Measurements from ENCODE around the gene ABAT.

Gene ABAT

DNA sequence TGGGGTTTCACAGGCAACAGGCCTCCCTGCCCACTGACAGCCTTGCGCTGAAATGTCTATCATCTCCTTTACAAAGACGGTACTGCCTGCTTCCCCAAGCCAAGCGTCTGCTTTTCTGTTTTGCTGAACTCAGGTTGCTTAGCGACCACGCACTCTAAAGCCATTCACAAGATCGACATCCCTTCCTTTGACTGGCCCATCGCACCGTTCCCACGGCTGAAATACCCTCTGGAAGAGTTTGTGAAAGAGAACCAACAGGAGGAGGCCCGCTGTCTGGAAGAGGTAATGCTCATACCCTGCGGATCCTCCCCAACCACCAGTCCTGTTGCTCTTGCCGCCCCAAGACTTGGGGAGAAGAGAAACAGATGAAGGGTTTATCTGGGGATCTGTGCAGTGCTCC lies 94.3 kb downstream of the ABAT start:
- Histone ChIP-seq H3K9me2 (replicated peaks; ENCODE audit: insufficient read depth, low read length) (no peaks in the 10 kb centered on the region), H3K4me1 (ENCODE audit: low read length) (no peaks in the 10 kb centered on the region), H3K27ac (ENCODE audit: low read length) (no peak overlapping the region), H3F3A (ENCODE audit: insufficient read depth, low read length) (no peaks in the 10 kb centered on the region), H3K27me3 (replicated peaks; ENCODE audit: insufficient read depth, low read length) (no peaks in the 10 kb centered on the region), H4K20me1 (ENCODE audit: insufficient read depth, low read length) (no peaks in the 10 kb centered on the region), H3K79me2 (ENCODE audit: low read length) (no peaks in the 10 kb centered on the region), H3K9ac (ENCODE audit: low read length) (no peak overlapping the region), H3K4me3 (ENCODE audit: low read length) (no peak overlapping the region), H3K9me3 (replicated peaks; ENCODE audit: insufficient read depth, low read length) (no peaks in the 10 kb centered on the region), H3K4me2 (ENCODE audit: low read depth, low read length) (no peak overlapping the region), H2AFZ (ENCODE audit: low read length) (no peak overlapping the region), H3K36me3 (replicated peaks; ENCODE audit: insufficient read depth, low read length) (no peaks in the 10 kb centered on the region)
- DNase-seq, result no peak
- TF ChIP-seq, protein P1, sequence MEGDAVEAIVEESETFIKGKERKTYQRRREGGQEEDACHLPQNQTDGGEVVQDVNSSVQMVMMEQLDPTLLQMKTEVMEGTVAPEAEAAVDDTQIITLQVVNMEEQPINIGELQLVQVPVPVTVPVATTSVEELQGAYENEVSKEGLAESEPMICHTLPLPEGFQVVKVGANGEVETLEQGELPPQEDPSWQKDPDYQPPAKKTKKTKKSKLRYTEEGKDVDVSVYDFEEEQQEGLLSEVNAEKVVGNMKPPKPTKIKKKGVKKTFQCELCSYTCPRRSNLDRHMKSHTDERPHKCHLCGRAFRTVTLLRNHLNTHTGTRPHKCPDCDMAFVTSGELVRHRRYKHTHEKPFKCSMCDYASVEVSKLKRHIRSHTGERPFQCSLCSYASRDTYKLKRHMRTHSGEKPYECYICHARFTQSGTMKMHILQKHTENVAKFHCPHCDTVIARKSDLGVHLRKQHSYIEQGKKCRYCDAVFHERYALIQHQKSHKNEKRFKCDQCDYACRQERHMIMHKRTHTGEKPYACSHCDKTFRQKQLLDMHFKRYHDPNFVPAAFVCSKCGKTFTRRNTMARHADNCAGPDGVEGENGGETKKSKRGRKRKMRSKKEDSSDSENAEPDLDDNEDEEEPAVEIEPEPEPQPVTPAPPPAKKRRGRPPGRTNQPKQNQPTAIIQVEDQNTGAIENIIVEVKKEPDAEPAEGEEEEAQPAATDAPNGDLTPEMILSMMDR (IDR thresholded peaks at IDR 0.05; ENCODE audit: low read length), result no peak
- no peak for TF ChIP-seq EZH2phosphoT487 (IDR thresholded peaks at IDR 0.05; ENCODE audit: low read length)
- TF ChIP-seq EZH2 (optimal IDR thresholded peaks at IDR 0.05; ENCODE audit: low read depth, low read length), result no peak

DNA sequence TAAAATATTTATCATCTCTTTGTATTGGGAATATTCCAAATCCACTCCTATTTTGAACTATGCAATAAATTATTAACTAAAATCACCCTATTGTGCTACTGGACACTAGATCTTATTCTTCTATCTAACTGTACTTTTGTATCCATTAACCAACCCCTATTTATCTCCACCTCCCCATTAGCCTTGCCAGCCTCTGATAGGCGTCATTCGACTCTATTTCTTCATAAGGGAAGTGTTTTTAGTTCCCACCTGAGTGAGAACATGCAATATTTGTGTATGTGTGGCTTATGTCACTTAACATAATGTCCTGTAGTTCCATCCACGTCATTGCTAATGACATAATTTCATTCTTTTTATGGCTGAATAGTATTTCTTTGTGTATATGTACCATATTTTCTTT lies 99.1 kb downstream of the ABAT start:
- H3K9me2 ChIP-seq (replicated peaks; ENCODE audit: insufficient read depth, low read length), result no peaks in the 10 kb centered on the region

DNA sequence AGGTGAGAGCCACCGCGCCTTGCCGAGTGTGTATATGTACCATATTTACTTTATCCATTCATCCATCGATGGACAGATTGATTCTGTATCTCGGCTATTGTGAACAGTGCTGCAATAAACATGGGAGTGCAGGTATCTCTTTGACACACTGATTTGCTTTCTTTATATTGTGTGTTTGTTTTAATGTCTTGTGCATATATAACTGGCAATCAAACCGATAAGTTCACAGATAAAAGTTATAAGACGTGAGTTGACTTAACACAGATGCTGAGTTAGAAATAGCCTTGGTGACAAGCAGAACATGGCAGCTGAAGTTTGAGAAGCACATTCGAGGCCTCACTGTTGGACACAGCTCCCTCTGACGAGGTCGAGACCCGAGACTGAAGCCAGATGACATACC lies 99.8 kb downstream of the ABAT start:
- no peaks in the 10 kb centered on the region for H3K4me1 ChIP-seq (ENCODE audit: low read length)
- H3K79me2 ChIP-seq (ENCODE audit: low read length), result no peaks in the 10 kb centered on the region
- no peaks in the 10 kb centered on the region for H3K36me3 ChIP-seq (replicated peaks; ENCODE audit: insufficient read depth, low read length)
- H4K20me1 ChIP-seq (ENCODE audit: insufficient read depth, low read length), result no peaks in the 10 kb centered on the region
- TF ChIP-seq, protein P1 (IDR thresholded peaks at IDR 0.05; ENCODE audit: low read length), result no peak
- no peak for TF ChIP-seq EZH2phosphoT487 (IDR thresholded peaks at IDR 0.05; ENCODE audit: low read length)
- TF ChIP-seq EZH2 (optimal IDR thresholded peaks at IDR 0.05; ENCODE audit: low read depth, low read length), result no peak
- DNase-seq, result no peak
- no peak overlapping the region for H2AFZ ChIP-seq (ENCODE audit: low read length)
- H3K9me2 ChIP-seq (replicated peaks; ENCODE audit: insufficient read depth, low read length), result no peaks in the 10 kb centered on the region
- no peak overlapping the region for H3K4me2 ChIP-seq (ENCODE audit: low read depth, low read length)
- H3F3A ChIP-seq (ENCODE audit: insufficient read depth, low read length), result no peaks in the 10 kb centered on the region
- H3K27ac ChIP-seq (ENCODE audit: low read length), result no peak overlapping the region
- no peaks in the 10 kb centered on the region for H3K27me3 ChIP-seq (replicated peaks; ENCODE audit: insufficient read depth, low read length)
- H3K4me3 ChIP-seq (ENCODE audit: low read length), result no peak overlapping the region
- H3K9me3 ChIP-seq (replicated peaks; ENCODE audit: insufficient read depth, low read length), result no peaks in the 10 kb centered on the region
- no peak overlapping the region for H3K9ac ChIP-seq (ENCODE audit: low read length)

More for the DNA sequence above, 99.1 kb downstream of the ABAT start:
- Histone ChIP-seq H3K9me3 (replicated peaks; ENCODE audit: insufficient read depth, low read length) (no peaks in the 10 kb centered on the region), H3K27ac (ENCODE audit: low read length) (no peak overlapping the region), H3K9ac (ENCODE audit: low read length) (no peak overlapping the region), H3K79me2 (ENCODE audit: low read length) (no peaks in the 10 kb centered on the region), H3K4me2 (ENCODE audit: low read depth, low read length) (no peak overlapping the region), H3K4me1 (ENCODE audit: low read length) (no peaks in the 10 kb centered on the region), H3K4me3 (ENCODE audit: low read length) (no peak overlapping the region), H3K27me3 (replicated peaks; ENCODE audit: insufficient read depth, low read length) (no peaks in the 10 kb centered on the region), H2AFZ (ENCODE audit: low read length) (no peak overlapping the region), H4K20me1 (ENCODE audit: insufficient read depth, low read length) (no peaks in the 10 kb centered on the region), H3K36me3 (replicated peaks; ENCODE audit: insufficient read depth, low read length) (no peaks in the 10 kb centered on the region), H3F3A (ENCODE audit: insufficient read depth, low read length) (no peaks in the 10 kb centered on the region)
- TF ChIP-seq, protein P1 (IDR thresholded peaks at IDR 0.05; ENCODE audit: low read length), result no peak
- TF ChIP-seq EZH2 (optimal IDR thresholded peaks at IDR 0.05; ENCODE audit: low read depth, low read length), result no peak
- TF ChIP-seq EZH2phosphoT487 (IDR thresholded peaks at IDR 0.05; ENCODE audit: low read length), result no peak
- no peak for DNase-seq
